NCI-H2227 treated with DMSO at 0.1 percent for 48 hours (cell line): ENCODE data around the gene FOXP2.

ENCODE experiments used
- DNase-seq: peaks from one replicate; lab custom pipeline; 2025; lab: John Stamatoyannopoulos, UW

Gene FOXP2

GRCh38 chr7:114722562-114722961, 307.9 kb downstream of the FOXP2 start:
- no peak for DNase-seq

GRCh38 chr7:114723308-114723707, 308.7 kb downstream of the FOXP2 start:
- DNase-seq: no peak

GRCh38 chr7:114740095-114740494, 325.5 kb downstream of the FOXP2 start:
- DNase-seq: no peak

- DNase-seq: no peak
Observed at GRCh38 chr7:114740941-114741340, 326.3 kb downstream of the FOXP2 start.

- no peak for DNase-seq
Observed at GRCh38 chr7:114741911-114742310, 327.3 kb downstream of the FOXP2 start.
